PFSK-1 (cell line): ENCODE results near the gene GOLPH3L.

Experiments used
- FOXP2 ChIP-seq: optimal IDR thresholded peaks from 2 replicates; pipeline ENCODE3; 2011; ENCODE audit warnings: borderline replicate concordance, control low read depth, inconsistent platforms; ENCODE audit not compliant: insufficient read depth; ENCODE audit errors: extremely low read length, extremely low read depth
- POLR2AphosphoS5 ChIP-seq: IDR thresholded peaks from 2 replicates; pipeline ENCODE4 v1.6.1; 2012; ENCODE audit warnings: low read depth, mild to moderate bottlenecking, control low read depth, low read length, moderate library complexity
- REST ChIP-seq, 2 experiments: IDR thresholded peaks; 2 replicates each; pipeline versions ENCODE4 v1.6.1 to v1.8.0; 2011 to 2012; ENCODE audit warnings: low read depth in 2 of 2, low read length in 2 of 2, control low read depth in 1 of 2, inconsistent platforms in 1 of 2, mild to moderate bottlenecking in 1 of 2, moderate library complexity in 1 of 2; ENCODE audit not compliant: insufficient read depth in 1 of 2
- SIN3A ChIP-seq: IDR thresholded peaks from 2 replicates; pipeline ENCODE4 v1.6.1; 2012; ENCODE audit warnings: mild to moderate bottlenecking, low read length, moderate library complexity, borderline replicate concordance; ENCODE audit not compliant: insufficient read depth
- TAF1 ChIP-seq: IDR thresholded peaks from 2 replicates; pipeline ENCODE4 v1.6.1; 2012; ENCODE audit warnings: low read length, control low read depth, borderline replicate concordance; ENCODE audit not compliant: insufficient read depth

The GOLPH3L gene

GRCh38 chr1:150626150-150626549 is 70.8 kb downstream of the GOLPH3L start:
- TF ChIP-seq POLR2AphosphoS5 (no peak), FOXP2 (no peak), REST (IDR thresholded peaks at IDR 0.05; ENCODE audit: insufficient read depth in 1 of 2, low read depth in 2 of 2, low read length in 2 of 2) (no peak), TAF1 (no peak), SIN3A (no peak)

GRCh38 chr1:150622303-150622975 is 74.5 kb downstream of the GOLPH3L start:
- no peak for TF ChIP-seq TAF1
- TF ChIP-seq FOXP2 = no peak
- TF ChIP-seq POLR2AphosphoS5 = no peak
- no peak for TF ChIP-seq SIN3A
- TF ChIP-seq REST (IDR thresholded peaks at IDR 0.05; ENCODE audit: insufficient read depth in 1 of 2, low read depth in 2 of 2, low read length in 2 of 2) = no peak

GRCh38 chr1:150621497-150622302 is 75.3 kb downstream of the GOLPH3L start:
- TF ChIP-seq SIN3A (no peak), REST (IDR thresholded peaks at IDR 0.05; ENCODE audit: insufficient read depth in 1 of 2, low read depth in 2 of 2, low read length in 2 of 2) (no peak), FOXP2 (no peak), TAF1 (no peak), POLR2AphosphoS5 (no peak)

GRCh38 chr1:150620919-150621318 is 76.0 kb downstream of the GOLPH3L start:
- TF ChIP-seq SIN3A = no peak
- TF ChIP-seq FOXP2 = no peak
- no peak for TF ChIP-seq TAF1
- no peak for TF ChIP-seq REST (IDR thresholded peaks at IDR 0.05; ENCODE audit: insufficient read depth in 1 of 2, low read depth in 2 of 2, low read length in 2 of 2)
- 0 out of 2 replicates have a peak, but pooled peaks have one; percentile 43 for TF ChIP-seq POLR2AphosphoS5
